Measurements from ENCODE around the gene EFNA5.

EFNA5 gene

GRCh38 chr5:107546719-107547118, 124.0 kb downstream of the EFNA5 start:
- DNase-seq (ENCODE audit: low read depth in 2 of 2), result no peak

GRCh38 chr5:107545486-107545885, 125.3 kb downstream of the EFNA5 start:
- DNase-seq (ENCODE audit: low read depth in 2 of 2), result no peak

GRCh38 chr5:107544967-107545366, 125.8 kb downstream of the EFNA5 start:
- DNase-seq (ENCODE audit: low read depth in 2 of 2), result no peak

- DNase-seq (ENCODE audit: low read depth in 2 of 2), result no peak
Observed at GRCh38 chr5:107544476-107544875, 126.3 kb downstream of the EFNA5 start.

GRCh38 chr5:107543868-107544267, 126.9 kb downstream of the EFNA5 start:
- no peak for DNase-seq (ENCODE audit: low read depth in 2 of 2)

GRCh38 chr5:107542831-107543231, 127.9 kb downstream of the EFNA5 start:
- no peak for DNase-seq (ENCODE audit: low read depth in 2 of 2)

GRCh38 chr5:107542428-107542827, 128.3 kb downstream of the EFNA5 start:
- DNase-seq (ENCODE audit: low read depth in 2 of 2), result peak; percentile 53 to 54

GRCh38 chr5:107541400-107541799, 129.3 kb downstream of the EFNA5 start:
- DNase-seq (ENCODE audit: low read depth in 2 of 2), result no peak

- no peak for DNase-seq (ENCODE audit: low read depth in 2 of 2)
Observed at GRCh38 chr5:107539726-107540330, 130.9 kb downstream of the EFNA5 start.

GRCh38 chr5:107538805-107539445, 131.8 kb downstream of the EFNA5 start:
- no peak for DNase-seq (ENCODE audit: low read depth in 2 of 2)

- no peak for DNase-seq (ENCODE audit: low read depth in 2 of 2)
Observed at GRCh38 chr5:107538331-107538730, 132.4 kb downstream of the EFNA5 start.

GRCh38 chr5:107535849-107536248, 134.9 kb downstream of the EFNA5 start:
- no peak for DNase-seq (ENCODE audit: low read depth in 2 of 2)

- DNase-seq (ENCODE audit: low read depth in 2 of 2), result no peak
Observed at GRCh38 chr5:107533910-107534876, 136.5 kb downstream of the EFNA5 start.

- DNase-seq (ENCODE audit: low read depth in 2 of 2), result no peak
Observed at GRCh38 chr5:107532916-107533315, 137.8 kb downstream of the EFNA5 start.

GRCh38 chr5:107532169-107532878, 138.4 kb downstream of the EFNA5 start:
- no peak for DNase-seq (ENCODE audit: low read depth in 2 of 2)

GRCh38 chr5:107531308-107531707, 139.4 kb downstream of the EFNA5 start:
- DNase-seq (ENCODE audit: low read depth in 2 of 2), result no peak

- no peak for DNase-seq (ENCODE audit: low read depth in 2 of 2)
Observed at GRCh38 chr5:107529618-107530017, 141.1 kb downstream of the EFNA5 start.

GRCh38 chr5:107526270-107526937, 144.3 kb downstream of the EFNA5 start:
- no peak for DNase-seq (ENCODE audit: low read depth in 2 of 2)

GRCh38 chr5:107524111-107524510, 146.6 kb downstream of the EFNA5 start:
- no peak for DNase-seq (ENCODE audit: low read depth in 2 of 2)

- no peak for DNase-seq (ENCODE audit: low read depth in 2 of 2)
Observed at GRCh38 chr5:107523029-107523680, 147.6 kb downstream of the EFNA5 start.

- DNase-seq (ENCODE audit: low read depth in 2 of 2), result no peak
Observed at GRCh38 chr5:107522456-107522855, 148.3 kb downstream of the EFNA5 start.

All from fibroblast of skin of left quadriceps (primary cell).